AG10803 (cell line): ENCODE results near the gene FCRL3.

Source experiments
- DNase-seq: peaks from one replicate; pipeline ENCODE4 v3.0.0; 2010; ENCODE audit warnings: low read depth
- H3K4me3 ChIP-seq: 2 replicates; pipeline ENCODE4 v1.5.1; 2011; ENCODE audit warnings: mild to moderate bottlenecking, low read length, control low read depth
- TF ChIP-seq, protein P1 (sequence below): conservative IDR thresholded peaks from 2 replicates; pipeline ENCODE4 v1.5.1; 2011; ENCODE audit warnings: mild to moderate bottlenecking, low read length, control low read depth, inconsistent platforms

Gene FCRL3

DNA sequence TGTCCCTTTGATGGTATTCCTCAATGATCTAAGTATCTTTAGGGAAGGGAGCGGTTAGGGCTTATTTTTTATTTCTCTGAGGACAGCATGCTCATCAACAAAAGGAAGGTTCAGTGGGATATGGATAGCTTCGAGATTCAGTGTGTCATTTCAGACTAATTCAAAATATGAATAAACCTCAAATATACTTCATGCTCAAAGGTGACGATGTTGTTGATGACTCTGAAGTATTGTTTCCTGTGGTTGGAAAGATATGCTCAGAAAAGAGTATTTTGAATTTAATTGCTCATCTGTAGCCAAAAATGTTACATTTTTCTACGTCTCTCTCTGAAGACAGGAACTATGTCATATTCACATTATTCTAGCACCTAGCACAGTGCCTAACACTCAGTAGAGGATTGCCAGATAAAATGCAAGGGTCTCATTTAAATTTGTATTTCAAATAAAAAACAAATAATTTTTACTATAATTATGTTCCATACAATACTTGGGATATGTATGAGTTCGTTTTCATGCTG lies 1.8 kb upstream of the FCRL3 start:
- H3K4me3 ChIP-seq = no peak overlapping the region
- TF ChIP-seq, protein P1, sequence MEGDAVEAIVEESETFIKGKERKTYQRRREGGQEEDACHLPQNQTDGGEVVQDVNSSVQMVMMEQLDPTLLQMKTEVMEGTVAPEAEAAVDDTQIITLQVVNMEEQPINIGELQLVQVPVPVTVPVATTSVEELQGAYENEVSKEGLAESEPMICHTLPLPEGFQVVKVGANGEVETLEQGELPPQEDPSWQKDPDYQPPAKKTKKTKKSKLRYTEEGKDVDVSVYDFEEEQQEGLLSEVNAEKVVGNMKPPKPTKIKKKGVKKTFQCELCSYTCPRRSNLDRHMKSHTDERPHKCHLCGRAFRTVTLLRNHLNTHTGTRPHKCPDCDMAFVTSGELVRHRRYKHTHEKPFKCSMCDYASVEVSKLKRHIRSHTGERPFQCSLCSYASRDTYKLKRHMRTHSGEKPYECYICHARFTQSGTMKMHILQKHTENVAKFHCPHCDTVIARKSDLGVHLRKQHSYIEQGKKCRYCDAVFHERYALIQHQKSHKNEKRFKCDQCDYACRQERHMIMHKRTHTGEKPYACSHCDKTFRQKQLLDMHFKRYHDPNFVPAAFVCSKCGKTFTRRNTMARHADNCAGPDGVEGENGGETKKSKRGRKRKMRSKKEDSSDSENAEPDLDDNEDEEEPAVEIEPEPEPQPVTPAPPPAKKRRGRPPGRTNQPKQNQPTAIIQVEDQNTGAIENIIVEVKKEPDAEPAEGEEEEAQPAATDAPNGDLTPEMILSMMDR = no peak
- no peak for DNase-seq

DNA sequence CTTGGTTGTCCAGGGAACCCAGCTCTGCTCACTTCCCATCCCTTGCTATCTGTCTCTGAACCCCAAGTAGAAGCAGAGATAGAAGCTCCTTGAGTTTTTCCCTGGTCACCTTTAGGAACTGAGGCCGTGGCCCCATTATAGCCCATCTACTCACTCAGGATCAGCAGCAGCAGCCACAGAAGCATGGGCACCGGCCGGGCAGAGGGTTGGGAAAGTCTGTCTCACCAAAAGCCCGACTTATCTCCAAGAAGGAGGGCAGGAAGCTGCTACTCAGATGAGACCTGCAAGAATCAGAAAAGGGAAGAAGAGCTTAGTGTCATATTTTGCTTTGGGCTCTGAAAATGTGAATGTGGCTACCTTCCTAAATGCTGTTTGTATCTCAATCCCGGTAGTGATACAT lies 264 bp downstream of the FCRL3 start:
- TF ChIP-seq, protein P1 = no peak
- no peak for DNase-seq
- H3K4me3 ChIP-seq = no peak overlapping the region

DNA sequence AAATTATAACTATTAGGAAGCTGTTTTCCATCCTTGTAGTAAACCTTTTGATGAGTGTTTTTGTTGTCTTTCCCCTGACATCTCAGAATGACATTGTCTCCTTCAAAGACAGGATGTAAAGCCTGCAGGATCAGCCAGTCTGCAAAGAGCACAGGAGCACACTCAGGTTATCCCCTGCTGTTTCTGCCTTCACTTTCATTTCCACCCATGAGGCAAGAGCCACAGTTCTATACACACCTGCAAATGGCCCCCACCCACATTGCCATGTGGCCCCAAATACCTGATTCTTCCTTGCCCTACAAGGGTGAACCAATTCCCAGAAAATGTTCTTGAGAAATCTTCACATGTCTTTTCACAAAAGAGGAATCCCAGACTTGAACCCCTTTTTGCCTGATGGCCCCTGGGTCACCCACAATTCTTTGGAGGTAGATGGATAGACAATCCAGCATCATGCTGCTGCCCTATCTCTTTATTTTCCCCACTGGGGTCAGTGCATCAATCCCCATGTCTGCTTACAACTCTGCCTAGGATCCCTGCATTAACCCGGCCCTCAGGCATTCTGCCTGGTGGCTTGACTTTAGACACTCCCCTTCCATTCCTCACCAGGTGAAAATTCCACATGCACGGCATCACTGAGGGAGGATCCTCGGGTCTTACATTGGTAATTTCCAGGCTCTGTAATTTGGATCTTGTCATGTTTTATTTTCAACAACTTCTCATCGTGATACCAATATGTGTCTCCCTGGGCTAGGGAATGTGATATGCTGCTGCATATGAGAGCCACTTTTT lies 2.6 kb downstream of the FCRL3 start:
- TF ChIP-seq, protein P1 = no peak
- no peak for DNase-seq

DNA sequence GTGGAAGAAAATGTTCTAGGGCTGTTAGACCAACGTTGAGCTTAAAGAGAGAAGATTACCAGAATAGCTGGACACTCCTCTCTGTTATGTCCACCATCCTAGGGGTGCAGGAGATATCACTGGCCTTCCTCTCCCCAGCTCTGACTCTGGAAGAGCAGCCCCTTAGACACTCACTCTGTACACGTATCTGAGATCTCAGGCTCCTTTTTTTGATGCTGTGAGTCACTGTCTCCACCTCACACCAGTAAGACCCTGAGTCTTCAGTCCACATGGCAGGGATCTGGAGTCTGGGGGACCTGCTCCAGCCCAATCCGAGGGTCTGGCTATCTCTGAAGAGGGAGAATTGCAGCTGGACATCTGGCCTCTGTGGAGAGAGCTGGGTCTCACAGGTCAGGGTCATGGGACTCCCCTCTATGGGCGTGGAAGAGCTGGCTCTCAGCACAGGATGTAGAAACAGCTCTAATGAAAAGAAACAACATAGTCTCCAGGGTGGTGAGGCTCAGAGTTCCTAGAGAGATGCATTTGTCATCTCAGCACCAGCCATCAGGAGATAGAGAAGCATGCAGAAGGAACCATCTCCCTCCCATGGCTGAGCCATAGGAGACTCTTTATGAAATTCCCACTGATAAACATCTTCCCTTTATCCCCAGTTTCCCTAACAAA lies 3.5 kb downstream of the FCRL3 start:
- no peak for DNase-seq
- no peak overlapping the region for H3K4me3 ChIP-seq
- TF ChIP-seq, protein P1 = no peak

More for the DNA sequence above, 2.6 kb downstream of the FCRL3 start:
- no peak overlapping the region for H3K4me3 ChIP-seq

DNA sequence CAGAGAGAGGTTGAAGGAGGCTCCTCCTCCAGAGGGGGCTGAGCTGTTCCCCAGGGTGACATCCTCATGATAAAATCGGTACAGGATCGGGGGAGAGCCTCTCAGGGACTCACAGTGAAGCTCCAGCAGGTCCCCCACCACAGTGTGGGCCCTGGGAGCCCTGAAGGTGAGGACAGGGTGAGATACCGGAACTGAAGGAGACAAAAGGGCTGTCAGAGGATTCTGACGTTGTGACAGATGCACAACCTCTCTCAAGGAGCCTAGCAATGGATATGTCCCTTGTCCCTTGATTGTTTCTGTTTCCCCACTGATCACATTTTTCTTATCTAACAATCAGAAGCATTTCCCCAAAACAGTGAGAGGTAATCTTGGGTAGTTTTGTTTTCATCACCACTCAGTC lies 5.2 kb downstream of the FCRL3 start:
- H3K4me3 ChIP-seq = no peak overlapping the region
- TF ChIP-seq, protein P1 = no peak
- no peak for DNase-seq

DNA sequence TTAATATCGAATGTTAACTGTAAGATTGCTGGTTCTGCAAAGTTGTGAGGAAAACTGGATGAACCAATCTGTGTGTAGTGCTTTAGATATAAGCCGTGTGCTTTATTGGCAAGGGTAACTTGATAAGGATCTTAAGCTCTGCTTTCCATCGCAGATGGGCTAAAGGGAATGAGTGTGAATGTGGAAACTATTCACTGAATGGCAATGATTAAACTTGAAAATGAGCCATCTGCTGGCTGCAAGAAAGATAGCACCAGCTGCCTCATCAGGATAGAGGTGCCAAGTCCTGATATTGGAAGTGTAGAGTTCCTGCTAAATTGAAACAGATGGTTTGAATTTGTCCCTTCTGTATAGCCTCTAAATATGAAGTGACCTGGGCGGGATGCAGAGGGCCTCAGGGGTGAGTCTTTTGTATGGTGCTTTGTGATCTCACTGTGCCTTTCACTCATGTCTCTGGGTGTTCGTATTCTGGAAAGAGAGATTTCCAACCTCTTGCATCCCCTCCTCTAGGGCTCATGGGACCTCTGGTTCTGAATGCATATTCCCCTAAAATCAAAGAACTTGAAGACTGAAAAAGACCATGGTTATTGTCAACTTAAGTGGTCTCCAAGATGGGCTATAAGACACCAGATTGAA lies 9.2 kb downstream of the FCRL3 start:
- DNase-seq = peak; percentile 40
- TF ChIP-seq, protein P1 = peak; percentile 62
- H3K4me3 ChIP-seq = no peak overlapping the region
